K562 (cell line): Measurements from ENCODE around the gene RTCB. TPM values are rescaled to one million over a fixed set of nuclear protein-coding genes. Genes with fewer than 3 reads are reported as not detected.

Experiments used
- ATAC-seq: fragments of 200-7000 bp; cut with Tn5 transposase; 3 replicates; pipeline ENCODE4 v1.9.1; 2020; ENCODE audit warnings: moderate library complexity
- BruUV-seq: library from RNA; stranded (reverse); fragments of 400-500 nt; replicated peaks from 2 replicates; lab custom pipeline; 2021; lab: Mats Ljungman, UMichigan
- CTCF ChIA-PET: fragments of 300-600 bp; formaldehyde crosslinking; extraction: SDS; loops from one replicate; lab custom pipeline; 2021; ENCODE audit warnings: low intra/inter-chr PET ratio; lab: Yijun Ruan, JAX
- POLR2A ChIA-PET: fragments of 300-600, 350-650 bp; sonication (Branson Sonifier 250); formaldehyde crosslinking; extraction: SDS; loops from one replicate; lab custom pipeline; 2021; ENCODE audit warnings: antibody characterized with exemption, inconsistent platforms; lab: Yijun Ruan, JAX
- DNase-seq, 4 experiments: peaks; one replicate each; pipeline versions ENCODE4 v3.0.0 to v3.0.0-alpha.2; 2011 to 2018; ENCODE audit warnings: low spot score in 3 of 4, mixed read lengths in 3 of 4; ENCODE audit errors: extremely low read depth in 1 of 4
- FAIRE-seq: peaks from 2 replicates; lab custom pipeline; 2011; peaks lifted over from hg19 to GRCh38; lab: Jason Lieb, UNC
- H2AFZ ChIP-seq: 2 replicates; pipeline ENCODE4 v1.6.0; 2011; ENCODE audit warnings: low read depth, low read length, control low read depth, inconsistent platforms
- H3K27ac ChIP-seq: fragments of 200-600 bp; 3 replicates; pipeline ENCODE4 v1.8.0; 2011; ENCODE audit warnings: low read depth, mild to moderate bottlenecking, control low read depth, inconsistent platforms, low read length, moderate library complexity, mixed read lengths; ENCODE audit errors: extremely low read depth
- H3K27me3 ChIP-seq, 2 experiments: fragments of 300-600 bp in 1 of 2; 2 replicates in 1 of 2; 3 replicates in 1 of 2; pipeline versions ENCODE4 v1.6.0 to v1.8.0; 2011; ENCODE audit warnings: inconsistent platforms in 2 of 2, low read length in 2 of 2, mild to moderate bottlenecking in 1 of 2, mixed read lengths in 1 of 2, moderate library complexity in 1 of 2; ENCODE audit not compliant: control insufficient read depth in 2 of 2, insufficient read depth in 2 of 2
- H3K36me3 ChIP-seq: fragments of 300-600 bp; 3 replicates; pipeline ENCODE4 v1.8.0; 2011; ENCODE audit warnings: mild to moderate bottlenecking, low read length, inconsistent platforms; ENCODE audit not compliant: control insufficient read depth, insufficient read depth
- H3K4me1 ChIP-seq, 2 experiments: fragments of 200-600 bp in 1 of 2; replicated peaks in 1 of 2; 2 replicates in 1 of 2; 3 replicates in 1 of 2; pipeline versions ENCODE4 v1.5.1 to v1.8.0; 2011; ENCODE audit warnings: inconsistent platforms in 2 of 2, low read length in 2 of 2, mild to moderate bottlenecking in 1 of 2, mixed read lengths in 1 of 2, moderate library complexity in 1 of 2; ENCODE audit not compliant: control insufficient read depth in 2 of 2, insufficient read depth in 2 of 2
- H3K4me2 ChIP-seq: 2 replicates; pipeline ENCODE4 v1.6.1; 2011; ENCODE audit warnings: low read length, control low read depth, inconsistent platforms, mixed read lengths; ENCODE audit not compliant: insufficient read depth
- H3K4me3 ChIP-seq: fragments of 200-600 bp; sonication (generic), shearing (Covaris generic); 2 replicates; pipeline ENCODE4 v1.5.1; 2016; ENCODE audit warnings: control low read depth, inconsistent platforms
- H3K79me2 ChIP-seq: fragments of 200-600 bp; 3 replicates; pipeline ENCODE4 v1.8.0; 2011; ENCODE audit warnings: low read length, inconsistent platforms; ENCODE audit not compliant: control insufficient read depth, insufficient read depth
- H3K9ac ChIP-seq, 2 experiments: 2 replicates each; pipeline versions ENCODE4 v1.6.0 to v1.6.1; 2011; ENCODE audit warnings: low read depth in 2 of 2, low read length in 2 of 2, control low read depth in 1 of 2, inconsistent platforms in 1 of 2, mild to moderate bottlenecking in 1 of 2, mixed read lengths in 1 of 2; ENCODE audit not compliant: insufficient read depth in 1 of 2
- H3K9me1 ChIP-seq: one replicate; pipeline ENCODE4 v1.6.0; 2011; ENCODE audit warnings: inconsistent platforms, mild to moderate bottlenecking, low read length, moderate library complexity; ENCODE audit not compliant: control insufficient read depth, insufficient read depth
- H3K9me3 ChIP-seq: replicated peaks from 2 replicates; pipeline ENCODE4 v1.5.1; 2011; ENCODE audit warnings: low read depth, low read length, inconsistent platforms; ENCODE audit not compliant: control insufficient read depth, insufficient read depth
- H4K20me1 ChIP-seq: replicated peaks from 2 replicates; pipeline ENCODE4 v1.6.1; 2011; ENCODE audit warnings: low read length, inconsistent platforms, mixed read lengths; ENCODE audit not compliant: control insufficient read depth, insufficient read depth
- CBX1 ChIP-seq: sonication (generic); IDR thresholded peaks from 2 replicates; pipeline ENCODE4 v1.6.1; 2016; ENCODE audit warnings: antibody characterized with exemption, low read depth, mild to moderate bottlenecking
- CTCFL ChIP-seq: IDR thresholded peaks from 2 replicates; pipeline ENCODE4 v1.6.1; 2011; ENCODE audit warnings: borderline replicate concordance, low read depth, mild to moderate bottlenecking, moderate library complexity, low read length; ENCODE audit not compliant: insufficient read depth, poor library complexity, severe bottlenecking
- FOXJ3 ChIP-seq: sonication (generic); formaldehyde crosslinking; IDR thresholded peaks from 2 replicates; pipeline ENCODE4 v1.4.0; 2020; ENCODE audit warnings: mild to moderate bottlenecking, missing genetic modification reagents
- GATA2 ChIP-seq: sonication (generic); formaldehyde crosslinking; IDR thresholded peaks from 2 replicates; pipeline ENCODE4 v1.4.0; 2020; ENCODE audit warnings: mild to moderate bottlenecking, missing genetic modification reagents
- HINFP ChIP-seq: fragments of 450-650 bp; conservative IDR thresholded peaks from 2 replicates; pipeline ENCODE4 v1.6.1; 2016; ENCODE audit warnings: missing genetic modification characterization, low read depth, mild to moderate bottlenecking, control low read depth, missing compliant biosample characterization
- HNRNPK ChIP-seq: fragments of 200-400 bp; formaldehyde crosslinking; IDR thresholded peaks from one replicate; pipeline ENCODE4 v1.6.1; 2018; ENCODE audit warnings: mild to moderate bottlenecking, low read depth, low read length; ENCODE audit not compliant: poor library complexity, severe bottlenecking
- NELFE ChIP-seq: IDR thresholded peaks from 2 replicates; pipeline ENCODE4 v1.6.1; 2011; ENCODE audit warnings: mild to moderate bottlenecking; ENCODE audit not compliant: insufficient read depth, insufficient read length
- RAD21 ChIP-seq, 2 experiments: fragments of 250-450 bp in 1 of 2; fragments of 450-650 bp in 1 of 2; sonication (Bioruptor Pico) in 1 of 2; formaldehyde crosslinking in 1 of 2; IDR thresholded peaks in 1 of 2; conservative IDR thresholded peaks in 1 of 2; 2 replicates each; pipeline versions ENCODE4 v1.4.0 to v1.8.0; 2020 to 2022; ENCODE audit warnings: mild to moderate bottlenecking in 2 of 2, moderate library complexity in 1 of 2
- RAD51 ChIP-seq: fragments of 450-650 bp; IDR thresholded peaks from 2 replicates; pipeline ENCODE4 v1.7.1; 2016; ENCODE audit warnings: low read depth, mild to moderate bottlenecking, borderline replicate concordance
- SMC3 ChIP-seq: conservative IDR thresholded peaks from 2 replicates; pipeline ENCODE4 v1.6.1; 2011; ENCODE audit warnings: low read depth, low read length, improper control_type of control experiment; ENCODE audit not compliant: insufficient read depth
- SP2 ChIP-seq: IDR thresholded peaks from 2 replicates; pipeline ENCODE4 v1.6.1; 2011; ENCODE audit warnings: mild to moderate bottlenecking, low read depth, low read length, moderate library complexity; ENCODE audit not compliant: poor library complexity, severe bottlenecking; ENCODE audit errors: extremely low read depth
- TCF3 ChIP-seq: sonication (generic); formaldehyde crosslinking; IDR thresholded peaks from 2 replicates; pipeline ENCODE4 v1.4.0; 2020; ENCODE audit warnings: mild to moderate bottlenecking, missing genetic modification reagents
- TCF7L2 ChIP-seq: fragments of 150-350 bp; IDR thresholded peaks from 2 replicates; pipeline ENCODE4 v1.6.1; 2016; ENCODE audit warnings: low read depth, mild to moderate bottlenecking, low read length, moderate library complexity
- TEAD1 ChIP-seq, 2 experiments: fragments of 450-650 bp in 1 of 2; sonication (generic) in 1 of 2; formaldehyde crosslinking; IDR thresholded peaks; 2 replicates each; pipeline versions ENCODE4 v1.4.0 to v1.8.0; 2020 to 2022; ENCODE audit warnings: mild to moderate bottlenecking in 2 of 2, missing genetic modification reagents in 1 of 2
- U2AF2 ChIP-seq: fragments of 200-400 bp; formaldehyde crosslinking; optimal IDR thresholded peaks from 2 replicates; pipeline ENCODE3; 2017; ENCODE audit warnings: low read depth, mild to moderate bottlenecking, low read length
- XRCC3 ChIP-seq: fragments of 450-650 bp; IDR thresholded peaks from 2 replicates; pipeline ENCODE4 v1.6.1; 2017; ENCODE audit warnings: mild to moderate bottlenecking, moderate library complexity
- ZBED1 ChIP-seq: IDR thresholded peaks from 2 replicates; pipeline ENCODE4 v1.6.1; 2014
- ZNF561 ChIP-seq: fragments of 450-650 bp; formaldehyde crosslinking; conservative IDR thresholded peaks from 2 replicates; pipeline ENCODE4 v1.4.0; 2020; ENCODE audit warnings: mild to moderate bottlenecking, moderate library complexity
- WGBS: fragments of 100-300 bp; shearing (Covaris generic); methylation state at CpG from one replicate; pipeline ENCODE4 v1.1.6; 2016; ENCODE audit warnings: low coverage, mixed read lengths; ENCODE audit not compliant: insufficient coverage; ENCODE audit errors: missing lambda C conversion rate; 5-methylcytosine and 5-hydroxymethylcytosine counted together
- in situ Hi-C: fragments of 300-500 bp; cut with MboI; formaldehyde crosslinking; loops from 4 replicates; pipeline ENCODE4 v1.15.0; 2018; ENCODE audit warnings: inconsistent platforms, mixed read lengths
- intact Hi-C: fragments of 100-400 bp; cut with micrococcal nuclease; formaldehyde crosslinking; loops from 2 replicates; pipeline ENCODE4 v1.14.2; 2022
- polyA plus RNA-seq, 8 experiments: library from polyadenylated mRNA; depleted of rRNA in 4 of 8; stranded (reverse) in 5 of 8; unstranded in 3 of 8; fragments of >200 nt; fragmentation: Nextera tagmentation in 2 of 8; fragmentation: Illumina TruSeq in 1 of 8; extraction: Ambion mirVana in 2 of 8; extraction: Trizol in 1 of 8; gene quantifications; 2 replicates each; pipeline versions ENCODE4 v1.2.1 to v1.2.3, GENCODE V29; 2011 to 2014; ENCODE audit warnings: inconsistent platforms in 1 of 8, missing spikeins in 1 of 8
- total RNA-seq, 7 experiments: library from RNA; depleted of rRNA in 6 of 7; stranded (reverse); fragments of >200 nt in 6 of 7; fragmentation: Illumina TruSeq in 2 of 7; extraction: Trizol in 2 of 7; gene quantifications; 2 replicates each; pipeline versions ENCODE4 v1.2.1 to v1.2.3, GENCODE V29; 2011 to 2021; ENCODE audit warnings: low replicate concordance in 1 of 7

Gene RTCB
- total and polyA plus RNA-seq, 9 of the 15 experiments (the other 6 are each of a cell fraction or from before 2014, with no cell fraction given), result 80.3 to 269 (median 92.3) TPM

GRCh38 chr22:32404021-32404420 lies 8.0 kb downstream of the RTCB start (continued):
- TF ChIP-seq CTCFL, result no peak

GRCh38 chr22:32401486-32401885 lies 10.6 kb downstream of the RTCB start:
- ATAC-seq, result no peak
- CTCF ChIA-PET, result no interaction called here
- no peaks in the 10 kb centered on the region for H3K4me1 ChIP-seq
- H4K20me1 ChIP-seq, result no peaks in the 10 kb centered on the region
- FAIRE-seq, result no peak
- no peak for TF ChIP-seq RAD51
- no peak for TF ChIP-seq TCF7L2
- TF ChIP-seq GATA2, result no peak
- TF ChIP-seq HNRNPK, result no peak
- no peak for TF ChIP-seq ZNF561 (CRISPR knock-in tag)
- no peak for TF ChIP-seq TEAD1 (CRISPR knock-in tag; IDR thresholded peaks at IDR 0.05)
- TF ChIP-seq ZBED1, result no peak
- no peak for TF ChIP-seq XRCC3
- no peak for TF ChIP-seq FOXJ3
- TF ChIP-seq RAD21 (CRISPR knock-in tag; conservative IDR thresholded peaks at IDR 0.05 in 1 of 2, IDR thresholded peaks at IDR 0.05 in 1 of 2), result no peak
- no peak for TF ChIP-seq NELFE
- TF ChIP-seq SMC3, result no peak
- no peak for TF ChIP-seq TCF3
- no peak for TF ChIP-seq CBX1
- TF ChIP-seq SP2, result no peak
- TF ChIP-seq HINFP (tag), result no peak
- no peak for TF ChIP-seq U2AF2
- no peaks in the 10 kb centered on the region for H3K27me3 ChIP-seq
- no peaks in the 10 kb centered on the region for H3K79me2 ChIP-seq
- in situ Hi-C loops (no loop called here), intact Hi-C loops (no loop called here)
- 57% methylated on average over 4 of the region's 4 CpGs for WGBS
- no peak overlapping the region for H2AFZ ChIP-seq
- no peak overlapping the region for H3K9ac ChIP-seq
- H3K9me3 ChIP-seq, result no peaks in the 10 kb centered on the region
- H3K4me3 ChIP-seq, result no peak overlapping the region
- no TSS peak for BruUV-seq
- POLR2A ChIA-PET, result no interaction called here
- DNase-seq, result no peak
- peaks cover 82% of the 10 kb centered on the region; the same call in 2 of the 3 replicates for H3K36me3 ChIP-seq
- H3K9me1 ChIP-seq, result no peaks in the 10 kb centered on the region
- H3K4me2 ChIP-seq, result no peak overlapping the region
- H3K27ac ChIP-seq, result no peak overlapping the region
